ENCODE data around the gene OR56A3.

DNA sequence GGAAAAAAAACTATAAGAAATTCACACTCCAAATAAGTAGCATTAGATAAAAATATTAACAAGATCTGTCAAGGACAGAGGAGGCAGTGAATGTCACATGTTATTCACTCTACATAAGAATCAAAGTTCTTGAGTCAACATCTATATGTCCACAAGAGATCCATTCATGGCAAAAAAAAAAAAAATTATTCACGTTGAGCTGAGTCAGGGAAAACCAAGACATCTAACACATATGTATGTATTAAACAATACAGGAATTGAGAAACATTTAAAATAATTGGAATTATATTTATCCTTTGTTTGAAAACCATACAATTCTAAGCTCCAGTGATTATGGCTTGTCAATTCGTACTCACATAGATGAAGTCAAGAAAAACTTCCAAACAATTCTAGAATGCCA lies 24.9 kb downstream of the OR56A3 start:
- TF ChIP-seq GABPA (IDR thresholded peaks at IDR 0.05; ENCODE audit: low read depth), result no peak
- TF ChIP-seq, protein P1, sequence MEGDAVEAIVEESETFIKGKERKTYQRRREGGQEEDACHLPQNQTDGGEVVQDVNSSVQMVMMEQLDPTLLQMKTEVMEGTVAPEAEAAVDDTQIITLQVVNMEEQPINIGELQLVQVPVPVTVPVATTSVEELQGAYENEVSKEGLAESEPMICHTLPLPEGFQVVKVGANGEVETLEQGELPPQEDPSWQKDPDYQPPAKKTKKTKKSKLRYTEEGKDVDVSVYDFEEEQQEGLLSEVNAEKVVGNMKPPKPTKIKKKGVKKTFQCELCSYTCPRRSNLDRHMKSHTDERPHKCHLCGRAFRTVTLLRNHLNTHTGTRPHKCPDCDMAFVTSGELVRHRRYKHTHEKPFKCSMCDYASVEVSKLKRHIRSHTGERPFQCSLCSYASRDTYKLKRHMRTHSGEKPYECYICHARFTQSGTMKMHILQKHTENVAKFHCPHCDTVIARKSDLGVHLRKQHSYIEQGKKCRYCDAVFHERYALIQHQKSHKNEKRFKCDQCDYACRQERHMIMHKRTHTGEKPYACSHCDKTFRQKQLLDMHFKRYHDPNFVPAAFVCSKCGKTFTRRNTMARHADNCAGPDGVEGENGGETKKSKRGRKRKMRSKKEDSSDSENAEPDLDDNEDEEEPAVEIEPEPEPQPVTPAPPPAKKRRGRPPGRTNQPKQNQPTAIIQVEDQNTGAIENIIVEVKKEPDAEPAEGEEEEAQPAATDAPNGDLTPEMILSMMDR (IDR thresholded peaks at IDR 0.05), result no peak

Measured in SK-N-SH (cell line).